ENCODE results near the gene SLBP. TPM values are rescaled to one million over a fixed set of nuclear protein-coding genes. Genes with fewer than 3 reads are reported as not detected.

The SLBP gene
- total RNA-seq, 1 experiment from 2014 or later = 82.2 TPM

- peak; percentile 42 for DNase-seq
- no peak overlapping the region for H3K4me3 ChIP-seq (ENCODE audit: insufficient read depth, low read depth, low read length)
- H3K36me3 ChIP-seq (replicated peaks; ENCODE audit: control insufficient read depth, insufficient read depth, low read length) = no peaks in the 10 kb centered on the region
- no peaks in the 10 kb centered on the region for H3K27me3 ChIP-seq (ENCODE audit: control insufficient read depth, insufficient read depth, low read length)
Observed at GRCh38 chr4:1655676-1656075, 56.4 kb downstream of the SLBP start.

- Histone ChIP-seq H3K36me3 (replicated peaks; ENCODE audit: control insufficient read depth, insufficient read depth, low read length) (no peaks in the 10 kb centered on the region), H3K4me3 (ENCODE audit: insufficient read depth, low read depth, low read length) (no peak overlapping the region), H3K27me3 (ENCODE audit: control insufficient read depth, insufficient read depth, low read length) (no peaks in the 10 kb centered on the region)
- DNase-seq = no peak
Observed at GRCh38 chr4:1655081-1655480, 57.0 kb downstream of the SLBP start.

GRCh38 chr4:1654216-1654955 is 57.7 kb downstream of the SLBP start:
- DNase-seq = peak; percentile 49
- H3K4me3 ChIP-seq (ENCODE audit: insufficient read depth, low read depth, low read length) = no peak overlapping the region
- no peaks in the 10 kb centered on the region for H3K27me3 ChIP-seq (ENCODE audit: control insufficient read depth, insufficient read depth, low read length)
- H3K36me3 ChIP-seq (replicated peaks; ENCODE audit: control insufficient read depth, insufficient read depth, low read length) = no peaks in the 10 kb centered on the region

DNA sequence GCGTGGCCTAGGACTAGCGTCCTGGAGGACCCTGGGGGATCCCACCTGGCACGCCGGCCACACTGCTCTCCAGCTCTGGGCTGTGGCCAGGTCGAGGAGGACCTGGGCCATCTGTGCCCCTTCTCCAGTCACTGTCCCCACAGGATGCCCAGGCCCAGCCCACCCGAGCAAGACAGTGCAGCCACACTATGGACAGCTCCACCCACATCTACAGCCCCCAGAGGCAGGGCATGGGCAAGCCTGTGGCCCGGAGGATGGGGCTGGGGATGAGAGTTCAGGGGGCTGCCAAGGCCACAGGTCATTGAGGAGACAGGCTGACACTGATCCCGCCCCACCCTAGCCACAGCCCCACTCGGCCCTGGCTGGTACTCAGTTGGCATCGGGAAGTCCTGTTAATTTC is 58.3 kb downstream of the SLBP start:
- no peaks in the 10 kb centered on the region for H3K36me3 ChIP-seq (replicated peaks; ENCODE audit: control insufficient read depth, insufficient read depth, low read length)

DNA sequence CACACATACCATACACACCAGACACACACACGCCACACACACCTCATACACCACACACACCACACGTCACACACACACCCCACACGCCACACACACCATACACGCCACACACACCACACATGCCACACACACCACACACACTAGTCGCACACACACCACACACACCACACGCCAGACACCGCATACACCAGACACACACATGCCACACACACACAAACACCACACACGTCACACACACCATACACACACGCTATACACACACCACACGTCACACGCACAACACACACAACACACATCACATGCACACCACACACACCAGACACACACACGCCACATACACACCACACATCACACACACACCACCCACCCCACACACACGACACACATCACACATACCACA is 60.0 kb downstream of the SLBP start:
- Histone ChIP-seq H3K36me3 (replicated peaks; ENCODE audit: control insufficient read depth, insufficient read depth, low read length) (no peaks in the 10 kb centered on the region), H3K27me3 (ENCODE audit: control insufficient read depth, insufficient read depth, low read length) (no peaks in the 10 kb centered on the region), H3K4me3 (ENCODE audit: insufficient read depth, low read depth, low read length) (no peak overlapping the region)
- DNase-seq = no peak

More for the DNA sequence above, 58.3 kb downstream of the SLBP start:
- Histone ChIP-seq H3K4me3 (ENCODE audit: insufficient read depth, low read depth, low read length) (no peak overlapping the region), H3K27me3 (ENCODE audit: control insufficient read depth, insufficient read depth, low read length) (no peaks in the 10 kb centered on the region)
- DNase-seq = peak; percentile 37

DNA sequence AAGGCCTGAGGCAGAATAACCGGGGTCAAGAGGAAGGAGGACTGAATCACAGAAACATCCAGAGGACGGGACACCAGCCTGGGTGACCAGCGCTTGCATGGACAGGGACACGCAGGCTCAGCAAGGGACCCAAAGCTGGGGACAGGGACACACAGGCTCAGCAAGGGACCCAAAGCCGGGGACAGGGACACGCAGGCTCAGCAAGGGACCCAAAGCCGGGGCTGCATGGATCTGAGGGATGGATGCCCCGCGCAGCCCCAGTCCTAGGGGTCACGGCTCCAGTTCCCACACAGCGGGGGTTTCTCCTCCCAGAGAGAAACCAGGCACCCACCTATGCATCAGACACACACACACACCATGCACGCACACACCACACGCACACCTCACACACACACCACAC is 60.5 kb downstream of the SLBP start:
- H3K36me3 ChIP-seq (replicated peaks; ENCODE audit: control insufficient read depth, insufficient read depth, low read length) = no peaks in the 10 kb centered on the region
- DNase-seq = no peak
- H3K27me3 ChIP-seq (ENCODE audit: control insufficient read depth, insufficient read depth, low read length) = no peaks in the 10 kb centered on the region
- no peak overlapping the region for H3K4me3 ChIP-seq (ENCODE audit: insufficient read depth, low read depth, low read length)

- no peaks in the 10 kb centered on the region for H3K27me3 ChIP-seq (ENCODE audit: control insufficient read depth, insufficient read depth, low read length)
- no peak for DNase-seq
- no peaks in the 10 kb centered on the region for H3K36me3 ChIP-seq (replicated peaks; ENCODE audit: control insufficient read depth, insufficient read depth, low read length)
- H3K4me3 ChIP-seq (ENCODE audit: insufficient read depth, low read depth, low read length) = no peak overlapping the region
Observed at GRCh38 chr4:1648962-1649361, 63.2 kb downstream of the SLBP start.

GRCh38 chr4:1647432-1647831 is 64.7 kb downstream of the SLBP start:
- Histone ChIP-seq H3K36me3 (replicated peaks; ENCODE audit: control insufficient read depth, insufficient read depth, low read length) (no peaks in the 10 kb centered on the region), H3K4me3 (ENCODE audit: insufficient read depth, low read depth, low read length) (no peak overlapping the region), H3K27me3 (ENCODE audit: control insufficient read depth, insufficient read depth, low read length) (no peaks in the 10 kb centered on the region)
- DNase-seq = no peak

DNA sequence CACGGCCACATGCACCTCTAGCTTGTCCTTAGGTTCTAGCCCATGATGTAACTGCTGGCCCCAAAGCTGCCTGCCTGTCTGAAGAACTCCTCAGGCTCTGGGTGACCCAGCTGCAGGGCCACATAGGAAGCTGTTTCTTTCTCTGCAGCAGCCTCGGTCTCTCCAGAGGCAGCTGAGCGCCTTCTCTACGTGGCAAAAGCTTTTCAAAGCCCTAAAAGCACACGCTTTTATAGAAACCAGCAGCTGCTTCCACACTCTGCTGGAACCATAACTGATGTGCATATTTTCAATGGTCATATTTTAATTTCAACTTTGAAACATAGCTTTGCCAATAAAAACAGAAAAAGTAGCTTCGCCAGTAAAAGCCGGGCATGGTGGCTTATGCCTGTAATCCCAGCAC is 65.4 kb downstream of the SLBP start:
- H3K27me3 ChIP-seq (ENCODE audit: control insufficient read depth, insufficient read depth, low read length) = no peaks in the 10 kb centered on the region
- no peak overlapping the region for H3K4me3 ChIP-seq (ENCODE audit: insufficient read depth, low read depth, low read length)
- no peaks in the 10 kb centered on the region for H3K36me3 ChIP-seq (replicated peaks; ENCODE audit: control insufficient read depth, insufficient read depth, low read length)
- DNase-seq = no peak

GRCh38 chr4:1644891-1645657 is 67.0 kb downstream of the SLBP start:
- H3K4me3 ChIP-seq (ENCODE audit: insufficient read depth, low read depth, low read length) = no peak overlapping the region
- peak; percentile 90 for DNase-seq
- H3K36me3 ChIP-seq (replicated peaks; ENCODE audit: control insufficient read depth, insufficient read depth, low read length) = no peaks in the 10 kb centered on the region
- no peaks in the 10 kb centered on the region for H3K27me3 ChIP-seq (ENCODE audit: control insufficient read depth, insufficient read depth, low read length)

DNA sequence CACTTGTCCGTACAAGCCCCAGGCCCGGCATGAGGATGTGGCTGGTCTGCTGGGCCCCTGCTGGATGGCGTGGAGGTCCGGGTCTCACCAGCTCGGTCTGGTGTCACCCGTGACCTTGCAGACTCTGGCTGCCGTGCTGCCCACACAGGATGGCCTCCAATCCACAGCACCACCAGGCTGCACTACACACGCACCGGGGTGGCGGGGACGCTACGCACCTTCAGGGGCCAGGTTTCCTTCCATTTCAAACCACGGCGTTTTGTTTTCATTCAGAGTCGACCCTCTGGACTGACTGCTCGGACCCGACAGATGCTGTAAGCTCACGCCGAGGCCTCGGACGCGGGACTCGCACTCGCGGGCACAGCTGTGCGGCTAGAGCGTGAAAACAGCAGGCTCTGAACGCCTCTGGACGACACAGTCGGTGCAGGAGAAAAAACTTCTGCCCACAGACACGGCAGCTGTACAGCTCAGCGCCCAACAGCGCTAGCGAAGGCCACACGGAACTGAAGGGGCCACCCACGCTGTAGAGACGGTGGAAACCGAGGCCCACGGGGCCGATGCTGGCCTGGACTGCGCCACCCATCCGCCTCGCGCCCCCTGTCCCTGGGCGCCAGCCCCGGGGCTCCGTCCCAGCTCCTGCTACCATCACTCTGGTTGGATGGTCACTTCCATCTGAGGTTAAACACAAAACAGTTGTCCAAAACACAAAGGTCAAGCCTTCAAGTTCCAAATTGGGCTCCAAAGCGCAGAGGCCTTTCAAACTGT is 68.0 kb downstream of the SLBP start:
- Histone ChIP-seq H3K4me3 (ENCODE audit: insufficient read depth, low read depth, low read length) (no peak overlapping the region), H3K36me3 (replicated peaks; ENCODE audit: control insufficient read depth, insufficient read depth, low read length) (no peaks in the 10 kb centered on the region)
- peak; percentile 46 for DNase-seq

More for the DNA sequence above, 68.0 kb downstream of the SLBP start:
- no peaks in the 10 kb centered on the region for H3K27me3 ChIP-seq (ENCODE audit: control insufficient read depth, insufficient read depth, low read length)

Other genes with a start within 250 kb of the SLBP start
- 7.4 and 24.5 TPM in 2 replicates for gene FAM53A, start 28.0 kb downstream of the SLBP start, total RNA-seq (2014; rRNA removed; shearing (Covaris generic))
- gene TMEM129, start 9.0 kb upstream of the SLBP start, total RNA-seq (2014; rRNA removed; shearing (Covaris generic)) = 69.7 and 86.0 TPM in 2 replicates
- gene TACC3, start 9.2 kb upstream of the SLBP start, total RNA-seq (2014; rRNA removed; shearing (Covaris generic)) = 54.0 and 69.0 TPM in 2 replicates
- gene FGFR3, start 81.0 kb upstream of the SLBP start, total RNA-seq (2014; rRNA removed; shearing (Covaris generic)) = 37.5 and 43.6 TPM in 2 replicates
- gene LETM1, start 143.8 kb upstream of the SLBP start, total RNA-seq (2014; rRNA removed; shearing (Covaris generic)) = 68.8 and 80.5 TPM in 2 replicates
- gene NSD2, start 159.1 kb upstream of the SLBP start, total RNA-seq (2014; rRNA removed; shearing (Covaris generic)) = 89.5 and 92.4 TPM in 2 replicates